A549 (cell line): ENCODE measurements around the gene FAM228B. TPM values are rescaled to one million over a fixed set of nuclear protein-coding genes. Genes with fewer than 3 reads are reported as not detected.

ENCODE experiments used
- ATAC-seq, 2 experiments: fragments of 200-7000 bp in 1 of 2; fragments of >200 bp in 1 of 2; cut with Nextera tagmentation in 1 of 2; cut with Tn5 transposase in 1 of 2; 3 replicates each; pipeline versions ENCODE4 v1.8.0 to v1.9.1; 2018 to 2020; ENCODE audit warnings: mild to moderate bottlenecking in 1 of 2, moderate library complexity in 1 of 2
- CTCF ChIA-PET: fragments of 300-600 bp; sonication (Branson Sonifier 250); formaldehyde crosslinking; extraction: SDS; loops from one replicate; lab custom pipeline; 2021; ENCODE audit warnings: antibody characterized with exemption, inconsistent platforms; lab: Yijun Ruan, JAX
- POLR2A ChIA-PET: fragments of 350-600 bp; formaldehyde crosslinking; extraction: SDS; loops from one replicate; lab custom pipeline; 2021; ENCODE audit warnings: antibody characterized with exemption, inconsistent platforms; lab: Yijun Ruan, JAX
- DNase-seq, 2 experiments: peaks; one replicate each; pipeline versions ENCODE4 v3.0.0 to v3.0.0-alpha.2; 2011 to 2016; ENCODE audit warnings: low read depth in 1 of 2, low spot score in 1 of 2
- FAIRE-seq: peaks from 2 replicates; lab custom pipeline; 2011; peaks lifted over from hg19 to GRCh38; lab: Jason Lieb, UNC
- H3K27ac ChIP-seq, 2 experiments: fragments of >200 bp; sonication (Bioruptor Twin); formaldehyde crosslinking; 3 replicates each; pipeline ENCODE4 v1.5.1; 2016 to 2017
- H3K4me1 ChIP-seq: fragments of >200 bp; sonication (Bioruptor Twin); formaldehyde crosslinking; 3 replicates; pipeline ENCODE4 v1.6.1; 2016
- H3K4me2 ChIP-seq: fragments of >200 bp; sonication (Bioruptor Twin); formaldehyde crosslinking; 3 replicates; pipeline ENCODE4 v1.6.1; 2016
- H3K4me3 ChIP-seq: fragments of >200 bp; sonication (Bioruptor Twin); formaldehyde crosslinking; 3 replicates; pipeline ENCODE4 v1.5.1; 2016
- H3K9me3 ChIP-seq: fragments of >200 bp; sonication (Bioruptor Twin); formaldehyde crosslinking; 3 replicates; pipeline ENCODE4 v1.6.1; 2016
- ATOH8 ChIP-seq: fragments of 250-450 bp; sonication (Bioruptor Pico); IDR thresholded peaks from 2 replicates; pipeline ENCODE4 v1.5.0; 2020; ENCODE audit warnings: low read depth, mild to moderate bottlenecking, moderate library complexity
- CBX8 ChIP-seq: fragments of 200-600 bp; sonication (generic); IDR thresholded peaks from 2 replicates; pipeline ENCODE4 v1.6.1; 2016
- CHD2 ChIP-seq: fragments of 150-350 bp; IDR thresholded peaks from 2 replicates; pipeline ENCODE4 v1.6.1; 2014; ENCODE audit warnings: low read length; ENCODE audit not compliant: partially characterized antibody
- EHMT2 ChIP-seq: fragments of 200-600 bp; sonication (generic); IDR thresholded peaks from 2 replicates; pipeline ENCODE4 v1.6.1; 2016; ENCODE audit warnings: antibody characterized with exemption, low read depth, mild to moderate bottlenecking, moderate library complexity
- ELK1 ChIP-seq: fragments of 150-350 bp; IDR thresholded peaks from 2 replicates; pipeline ENCODE4 v1.6.1; 2014; ENCODE audit warnings: low read depth, mild to moderate bottlenecking, low read length
- ESRRA ChIP-seq: fragments of 150-350 bp; IDR thresholded peaks from 2 replicates; pipeline ENCODE4 v1.6.1; 2014; ENCODE audit warnings: mild to moderate bottlenecking, low read length, borderline replicate concordance
- FOSL2 ChIP-seq, 2 experiments: fragments of 450-650 bp in 1 of 2; fragments of >200 bp in 1 of 2; sonication (Bioruptor Twin) in 1 of 2; formaldehyde crosslinking; IDR thresholded peaks; 2 replicates each; pipeline versions ENCODE4 v1.5.0 to v1.6.1; 2016 to 2020; ENCODE audit warnings: mild to moderate bottlenecking in 1 of 2, moderate library complexity in 1 of 2
- FOXS1 ChIP-seq: fragments of 250-450 bp; sonication (Bioruptor Pico); IDR thresholded peaks from 2 replicates; pipeline ENCODE4 v1.5.0; 2020; ENCODE audit warnings: mild to moderate bottlenecking, moderate library complexity
- HES2 ChIP-seq: fragments of >200 bp; sonication (Bioruptor Twin); formaldehyde crosslinking; IDR thresholded peaks from 2 replicates; pipeline ENCODE4 v1.6.1; 2016
- HEYL ChIP-seq: fragments of 250-450 bp; sonication (Bioruptor Pico); IDR thresholded peaks from 2 replicates; pipeline ENCODE4 v1.8.0; 2021; ENCODE audit warnings: mild to moderate bottlenecking, moderate library complexity
- HOXA7 ChIP-seq: fragments of 250-450 bp; sonication (Bioruptor Pico); IDR thresholded peaks from 2 replicates; pipeline ENCODE4 v1.5.0; 2020; ENCODE audit warnings: mild to moderate bottlenecking, moderate library complexity
- HOXB13 ChIP-seq: fragments of 250-450 bp; sonication (Bioruptor Pico); IDR thresholded peaks from 2 replicates; pipeline ENCODE4 v1.5.0; 2020; ENCODE audit warnings: low read depth, mild to moderate bottlenecking, moderate library complexity
- MAX ChIP-seq: IDR thresholded peaks from 2 replicates; pipeline ENCODE4 v1.6.1; 2012
- MYC ChIP-seq: IDR thresholded peaks from 2 replicates; pipeline ENCODE4 v1.6.1; 2012; ENCODE audit warnings: mild to moderate bottlenecking, inconsistent platforms, low read length, improper control_type of control experiment, borderline replicate concordance
- NR3C1 ChIP-seq: fragments of >200 bp; sonication (Bioruptor Twin); formaldehyde crosslinking; IDR thresholded peaks from 3 replicates; pipeline ENCODE4 v1.6.1; 2017
- PHF8 ChIP-seq: fragments of 200-600 bp; sonication (generic); IDR thresholded peaks from 2 replicates; pipeline ENCODE4 v1.6.1; 2016; ENCODE audit warnings: low read depth, mild to moderate bottlenecking, antibody characterized with exemption, moderate library complexity, borderline replicate concordance
- POLR2A ChIP-seq: IDR thresholded peaks from 2 replicates; pipeline ENCODE4 v1.6.1; 2012; ENCODE audit warnings: mild to moderate bottlenecking, low read length
- RAD21 ChIP-seq, 2 experiments: fragments of >200 bp in 1 of 2; sonication (Bioruptor Twin) in 1 of 2; formaldehyde crosslinking in 1 of 2; IDR thresholded peaks in 1 of 2; conservative IDR thresholded peaks in 1 of 2; 2 replicates in 1 of 2; 3 replicates in 1 of 2; pipeline ENCODE4 v1.6.1; 2012 to 2018; ENCODE audit warnings: inconsistent platforms in 1 of 2
- REST ChIP-seq: fragments of 200-600 bp; sonication (generic); IDR thresholded peaks from 2 replicates; pipeline ENCODE4 v1.6.1; 2016; ENCODE audit warnings: antibody characterized with exemption, mild to moderate bottlenecking, moderate library complexity
- RFX5 ChIP-seq: fragments of 450-650 bp; IDR thresholded peaks from 2 replicates; pipeline ENCODE4 v1.7.1; 2014; ENCODE audit warnings: antibody characterized with exemption, mild to moderate bottlenecking, moderate library complexity
- SMC3 ChIP-seq: fragments of >200 bp; sonication (Bioruptor Twin); formaldehyde crosslinking; IDR thresholded peaks from 3 replicates; pipeline ENCODE4 v1.6.1; 2018; ENCODE audit warnings: inconsistent platforms
- TFCP2L1 ChIP-seq: fragments of 250-450 bp; sonication (Bioruptor Pico); IDR thresholded peaks from 2 replicates; pipeline ENCODE4 v1.5.0; 2021; ENCODE audit warnings: mild to moderate bottlenecking
- TP53 ChIP-seq: fragments of 250-450 bp; sonication (Bioruptor Pico); IDR thresholded peaks from 2 replicates; pipeline ENCODE4 v1.5.0; 2021; ENCODE audit warnings: mild to moderate bottlenecking, moderate library complexity
- USF2 ChIP-seq: fragments of 450-650 bp; IDR thresholded peaks from 2 replicates; pipeline ENCODE4 v1.6.1; 2014; ENCODE audit warnings: antibody characterized with exemption
- ZC3H11A ChIP-seq: fragments of 450-650 bp; IDR thresholded peaks from 2 replicates; pipeline ENCODE4 v1.6.1; 2014; ENCODE audit warnings: antibody characterized with exemption, mild to moderate bottlenecking
- ZNF302 ChIP-seq: fragments of 250-450 bp; sonication (Bioruptor Pico); IDR thresholded peaks from 2 replicates; pipeline ENCODE4 v1.9.0; 2021; ENCODE audit warnings: inconsistent platforms, mild to moderate bottlenecking, moderate library complexity
- WGBS: methylation state at CpG from one replicate; pipeline ENCODE4 v1.1.6; 2017; ENCODE audit errors: missing lambda C conversion rate; 5-methylcytosine and 5-hydroxymethylcytosine counted together
- polyA plus RNA-seq, 4 experiments: library from polyadenylated mRNA; depleted of rRNA in 3 of 4; stranded (reverse); fragments of >200 nt; fragmentation: RNase III in 1 of 4; extraction: RNeasy Plus Mini Kit Qiagen cat#74134 plus additional on column Dnase treatment in 1 of 4; gene quantifications; 2 replicates in 3 of 4; 3 replicates in 1 of 4; pipeline ENCODE4 v1.2.3, GENCODE V29; 2011 to 2017

FAM228B gene
- polyA plus RNA-seq, 2 of the 4 experiments (the other 2 are of a cell fraction) = 3.8 to 7.6 TPM

GRCh38 chr2:24104906-24105305 lies 18.4 kb upstream of the FAM228B start:
- no peak overlapping the region for H3K4me3 ChIP-seq
- no peak for TF ChIP-seq TFCP2L1
- no peak for TF ChIP-seq USF2
- no peak for TF ChIP-seq POLR2A
- no peak for TF ChIP-seq HES2
- TF ChIP-seq FOSL2 (IDR thresholded peaks at IDR 0.05) = no peak
- TF ChIP-seq FOSL2 (CRISPR knock-in tag; IDR thresholded peaks at IDR 0.05) = no peak
- TF ChIP-seq NR3C1 = no peak
- TF ChIP-seq EHMT2 = no peak
- TF ChIP-seq HOXA7 (CRISPR knock-in tag) = no peak
- TF ChIP-seq FOXS1 (CRISPR knock-in tag) = no peak
- no peak for TF ChIP-seq ZC3H11A
- TF ChIP-seq CBX8 = no peak
- TF ChIP-seq PHF8 = no peak
- no peak for TF ChIP-seq TP53 (CRISPR knock-in tag)
- no peak for TF ChIP-seq ESRRA
- no peak for TF ChIP-seq ATOH8 (CRISPR knock-in tag)
- TF ChIP-seq RFX5 = no peak
- no peak for TF ChIP-seq HOXB13 (CRISPR knock-in tag)
- TF ChIP-seq MAX = no peak
- TF ChIP-seq ZNF302 (CRISPR knock-in tag) = no peak
- ATAC-seq (peak; percentile 21 to 24; a peak in 3 of 6 replicates), FAIRE-seq (no peak), DNase-seq (no peak)
- no peak overlapping the region for H3K4me2 ChIP-seq
- 0% methylated on average over 1 of the region's 4 CpGs for WGBS
- CTCF ChIA-PET = interaction anchor here (1.0 to 7.8 kb wide), 6 partner anchors 16 to 305 kb away, joined by 3 to 57 read pairs (median 4); partner anchors contain the start of gene TP53I3
- H3K27ac ChIP-seq = no peak overlapping the region
- POLR2A ChIA-PET = interaction anchor here (1.4 kb wide), 1 partner anchor 21 kb away, joined by 3 read pairs; no protein-coding TSS in a partner anchor
- peaks cover 16% of the 10 kb centered on the region; the same call in 2 of the 3 replicates for H3K4me1 ChIP-seq
- 0 out of 3 replicates have a peak, but pooled peaks cover 6% of the 10 kb centered on the region for H3K9me3 ChIP-seq

- ATAC-seq = no peak
- WGBS = 49% methylated on average over 2 of the region's 2 CpGs
- no peak for DNase-seq
- Histone ChIP-seq H3K9me3 (0 out of 3 replicates have a peak, but pooled peaks cover 6% of the 10 kb centered on the region), H3K4me3 (no peak overlapping the region), H3K27ac (peak overlapping the region in 1 of 2 experiments; percentile 14; a peak in 1 of 6 replicates), H3K4me1 (peaks cover 23% of the 10 kb centered on the region), H3K4me2 (0 out of 3 replicates have a peak overlapping the region, but pooled peaks have one; percentile 20)
- FAIRE-seq = no peak
- CTCF ChIA-PET = interaction anchor here (0.7 to 7.8 kb wide), 7 partner anchors 8 to 58 kb away, joined by 3 to 57 read pairs (median 4); partner anchors contain the start of gene TP53I3
- POLR2A ChIA-PET = interaction anchor here (1.4 kb wide), 1 partner anchor 22 kb away, joined by 3 read pairs; no protein-coding TSS in a partner anchor
- TF ChIP-seq RFX5 (no peak), RAD21 (conservative IDR thresholded peaks at IDR 0.05 in 1 of 2, IDR thresholded peaks at IDR 0.05 in 1 of 2) (no peak), FOSL2 (IDR thresholded peaks at IDR 0.05) (0 out of 2 replicates have a peak, but pooled peaks have one; percentile 23), FOSL2 (CRISPR knock-in tag; IDR thresholded peaks at IDR 0.05) (peak; percentile 66)
Measured at GRCh38 chr2:24105816-24106215, 17.5 kb upstream of the FAM228B start.

GRCh38 chr2:24106786-24107185 lies 16.5 kb upstream of the FAM228B start:
- ChIA-PET POLR2A (no interaction called here), CTCF (interaction anchor here (0.7 to 7.8 kb wide), 4 partner anchors 11 to 57 kb away, joined by 3 to 57 read pairs (median 4); partner anchors contain the start of gene TP53I3)
- H3K9me3 ChIP-seq = 0 out of 3 replicates have a peak, but pooled peaks cover 6% of the 10 kb centered on the region

More at GRCh38 chr2:24106786-24107185, 16.5 kb upstream of the FAM228B start:
- no peak overlapping the region for H3K4me3 ChIP-seq
- peaks cover 33% of the 10 kb centered on the region for H3K4me1 ChIP-seq
- ATAC-seq = no peak
- no peak for TF ChIP-seq MYC
- TF ChIP-seq REST = no peak
- no peak for TF ChIP-seq ELK1
- TF ChIP-seq CHD2 = no peak
- no peak for TF ChIP-seq HEYL (CRISPR knock-in tag)
- TF ChIP-seq ESRRA = no peak
- no peak for TF ChIP-seq SMC3
- no peak for FAIRE-seq
- H3K27ac ChIP-seq = no peak overlapping the region
- H3K4me2 ChIP-seq = no peak overlapping the region
- no peak for DNase-seq
